Glomerular visceral epithelial cell (primary cell): Measurements from ENCODE around the gene SLC29A2.
"Not testable (repeated sequence)": the region's sequence is repeated elsewhere in the genome, so short reads cannot be mapped to it uniquely, and the experiment has no call there.

Experiments used
- DNase-seq: peaks from one replicate; pipeline ENCODE4 v3.0.0-alpha.2; 2016; ENCODE audit errors: extremely low spot score

Gene SLC29A2

DNA sequence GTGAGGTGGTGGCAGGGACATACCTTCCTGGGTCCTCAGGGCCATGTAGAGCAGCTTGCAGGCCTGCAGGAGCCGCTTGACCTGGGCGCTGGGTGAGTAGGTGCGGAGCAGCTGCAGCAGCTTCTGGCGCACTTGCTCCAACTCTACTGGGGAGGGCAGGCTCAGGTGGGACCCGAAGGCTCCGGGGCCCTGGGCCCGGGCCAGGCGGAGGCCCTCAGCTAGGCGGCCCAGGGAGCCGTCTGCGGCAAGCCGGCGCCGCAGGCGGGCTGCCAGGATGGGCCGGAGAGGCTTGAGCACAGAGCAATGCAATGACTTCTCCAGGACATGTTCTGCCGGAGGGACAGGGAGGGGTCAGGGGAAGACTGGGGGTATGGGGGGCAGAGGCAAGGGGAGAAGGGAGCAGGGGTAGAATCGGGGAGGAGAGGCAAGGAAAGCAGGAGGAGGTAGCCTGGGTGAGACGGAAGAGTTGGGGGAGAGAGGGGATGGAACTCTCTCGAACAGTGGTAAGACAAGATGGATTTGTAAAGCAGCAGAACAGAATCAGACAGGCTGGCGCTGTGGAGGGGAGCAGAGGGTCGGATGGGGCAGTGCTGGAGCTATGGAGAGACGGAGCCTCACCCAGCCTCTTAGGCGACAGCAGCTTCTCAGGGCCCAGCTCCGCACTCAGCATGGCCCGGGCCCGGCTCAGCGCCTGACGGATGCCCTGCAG is 37.5 kb downstream of the SLC29A2 start:
- no peak for DNase-seq

DNA sequence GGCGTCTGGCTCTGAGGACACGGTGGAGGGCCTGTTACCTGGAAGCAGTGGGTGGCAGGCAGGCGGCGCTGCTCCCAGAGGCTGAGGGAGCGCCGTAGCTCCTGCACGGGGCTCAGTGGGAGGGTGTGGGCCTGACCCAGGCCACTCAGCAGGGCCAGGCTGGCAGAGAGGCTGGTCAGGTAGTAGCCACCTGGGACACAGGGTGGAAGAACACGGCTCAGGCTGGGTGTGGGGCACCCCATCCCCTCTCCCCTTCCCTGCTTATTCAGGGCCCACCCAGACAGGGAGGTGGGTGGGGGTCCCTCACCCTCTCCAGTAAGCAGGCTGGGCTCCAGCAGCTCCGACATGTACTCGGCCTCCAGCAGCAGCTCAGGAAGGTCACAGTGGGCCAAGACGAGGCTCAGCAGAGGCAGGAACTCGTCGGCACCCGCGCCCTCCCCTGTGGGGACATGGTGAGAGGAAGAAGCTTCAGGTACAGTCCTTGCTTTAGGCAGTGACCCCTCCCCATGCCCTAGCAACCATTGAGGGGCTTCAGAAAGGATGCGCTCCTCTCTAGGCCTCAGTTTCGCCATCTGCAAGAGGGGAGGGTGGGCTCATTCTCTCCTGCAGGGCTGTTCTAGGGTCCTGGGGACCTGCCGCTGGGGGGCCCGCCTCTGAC is 38.2 kb downstream of the SLC29A2 start:
- no peak for DNase-seq

DNA sequence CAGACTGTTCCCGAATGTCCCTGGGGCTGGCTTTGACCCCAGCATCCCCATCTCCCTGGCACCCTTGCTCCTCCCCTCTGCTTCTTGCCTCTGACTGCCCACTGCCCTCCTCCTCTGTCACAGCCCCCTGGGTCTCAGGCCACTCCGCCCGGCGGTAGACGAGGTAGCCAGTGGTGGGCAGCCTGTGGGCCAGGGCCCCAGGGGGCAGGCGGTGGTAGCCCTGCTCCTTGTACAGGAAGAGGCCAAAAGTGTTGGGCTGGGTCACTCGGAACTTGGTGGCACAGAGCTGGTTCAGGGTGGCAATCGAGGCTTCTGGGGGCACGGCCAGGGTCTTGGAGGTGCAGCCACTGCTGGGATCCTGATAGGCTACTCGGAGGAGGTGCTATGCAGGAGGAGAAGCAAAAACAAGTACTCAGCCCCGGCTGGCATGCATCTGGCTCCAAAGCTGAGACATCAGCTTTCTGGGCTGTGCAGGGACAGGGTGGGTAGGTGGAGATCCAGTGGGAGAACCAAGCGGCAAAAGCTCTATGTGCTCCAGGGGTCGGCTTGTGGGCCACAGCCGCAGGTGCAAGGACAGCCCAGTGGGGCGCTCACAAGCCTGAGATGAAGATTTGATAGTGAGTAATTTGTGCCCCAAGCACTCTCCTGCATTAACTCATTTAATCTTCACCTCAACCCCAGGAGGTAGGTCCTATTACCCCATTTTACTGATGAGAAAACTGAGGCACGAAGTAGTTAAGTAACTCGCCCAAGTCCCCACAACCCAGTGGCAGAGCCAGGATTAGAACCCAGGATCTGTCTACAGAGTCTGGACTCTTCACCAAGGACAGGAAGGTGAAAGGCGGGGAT is 39.0 kb downstream of the SLC29A2 start:
- no peak for DNase-seq

GRCh38 chr11:66331542-66332370 is 39.8 kb downstream of the SLC29A2 start:
- no peak for DNase-seq

DNA sequence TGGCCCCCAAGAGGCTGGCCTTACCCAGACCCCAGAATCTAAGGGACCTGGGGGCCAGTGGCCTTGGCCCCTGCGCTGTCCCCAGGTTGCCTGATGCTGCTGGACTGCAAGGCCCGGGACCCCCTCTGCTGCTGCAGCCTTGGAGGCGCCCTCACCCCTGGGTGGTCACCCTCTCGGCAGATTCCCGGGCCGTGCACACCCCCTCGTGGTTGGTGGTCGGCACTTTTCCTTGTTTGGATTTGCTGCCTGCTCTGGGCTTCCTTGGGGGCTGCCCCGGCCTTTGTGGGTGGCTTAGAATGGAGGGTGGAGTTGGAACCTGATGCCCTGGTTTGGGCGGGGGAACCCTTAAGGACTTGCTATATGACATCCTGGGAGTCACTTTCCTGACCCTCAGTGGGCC is 40.6 kb downstream of the SLC29A2 start:
- DNase-seq, result no peak

GRCh38 chr11:66329165-66329673 is 42.3 kb downstream of the SLC29A2 start:
- DNase-seq, result no peak

DNA sequence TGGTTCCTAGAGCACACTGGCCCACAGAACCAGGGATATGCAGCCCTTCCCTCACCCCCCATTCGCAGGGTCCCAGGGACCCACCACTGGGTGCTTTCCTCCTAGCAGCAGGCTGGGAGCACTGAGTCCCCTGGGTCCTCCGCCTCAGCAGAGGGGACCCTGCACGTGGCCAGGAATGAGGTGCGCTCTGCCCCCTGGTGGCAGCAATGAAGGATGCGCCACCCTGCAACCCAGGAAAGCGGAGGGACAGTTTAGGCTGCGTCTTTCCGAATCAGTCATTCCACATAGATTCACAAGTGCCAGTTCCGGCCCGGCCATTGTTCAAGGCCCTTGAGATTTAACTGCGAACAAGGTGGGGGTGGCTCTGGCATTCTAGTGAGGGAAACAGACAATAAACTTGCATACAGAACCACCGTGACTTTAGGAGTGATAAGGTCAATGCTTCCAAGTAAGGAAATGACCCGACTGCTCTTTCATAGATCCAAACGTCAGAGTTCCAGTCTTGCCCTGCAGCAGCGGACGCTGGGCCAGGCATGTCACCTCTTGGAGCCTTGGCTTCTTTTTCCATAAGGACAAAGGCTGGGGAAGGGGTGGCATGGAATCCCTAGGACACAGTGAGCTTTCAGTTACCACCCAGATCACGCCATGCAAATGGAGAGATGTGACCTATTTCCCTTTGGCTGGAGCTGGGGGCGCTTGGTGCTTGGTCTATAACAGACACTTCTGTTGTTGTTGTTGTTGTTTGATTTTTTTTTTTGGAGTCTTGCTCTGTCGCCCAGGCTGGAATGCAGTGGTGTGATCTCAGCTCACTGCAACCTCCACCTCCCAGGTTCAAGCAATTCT is 43.0 kb downstream of the SLC29A2 start:
- peak; percentile 74 for DNase-seq

- no peak for DNase-seq
Observed at GRCh38 chr11:66328031-66328301, 43.6 kb downstream of the SLC29A2 start.

DNA sequence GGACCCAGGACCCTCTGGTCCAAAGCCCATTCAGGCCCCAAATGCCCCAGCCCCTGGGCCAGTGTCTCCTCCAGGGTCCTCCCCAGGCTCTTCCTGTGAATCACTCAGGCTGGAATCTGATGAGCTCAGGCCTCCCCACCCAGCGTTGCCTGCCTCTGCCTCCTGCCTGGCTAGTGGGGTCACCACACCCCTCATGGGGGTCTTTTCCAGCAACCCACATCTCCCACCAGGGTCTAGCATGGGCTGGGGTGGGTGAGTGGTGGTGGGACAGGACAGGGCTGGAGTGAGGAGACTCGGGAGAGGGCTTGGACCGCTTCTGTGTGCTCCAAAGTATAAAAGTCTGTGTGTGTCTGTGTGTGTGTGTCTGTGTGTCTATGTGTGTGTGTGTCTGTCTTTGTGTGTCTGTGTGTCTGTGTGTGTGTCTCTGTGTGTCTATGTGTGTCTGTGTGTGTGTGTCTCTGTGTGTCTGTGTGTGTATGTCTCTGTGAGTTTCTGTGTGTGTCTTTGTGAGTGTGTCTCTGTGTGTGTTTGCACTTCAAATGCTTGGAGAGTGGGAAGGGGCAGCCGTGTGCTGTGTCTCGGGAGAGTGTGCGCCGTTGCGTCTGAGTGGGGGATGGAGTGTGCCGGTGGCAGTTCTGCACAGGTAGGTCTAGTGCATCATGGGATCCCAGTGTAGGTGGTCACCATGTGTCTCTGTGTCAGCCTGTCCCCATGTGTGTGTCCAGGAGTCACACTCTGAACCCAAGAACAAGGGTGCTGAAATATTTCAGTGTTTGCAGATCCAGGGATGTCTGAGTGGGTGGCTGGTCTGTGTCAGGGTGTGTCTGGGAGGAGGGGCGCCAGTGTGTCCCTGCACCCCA is 44.2 kb downstream of the SLC29A2 start:
- peak; percentile 42 for DNase-seq

DNA sequence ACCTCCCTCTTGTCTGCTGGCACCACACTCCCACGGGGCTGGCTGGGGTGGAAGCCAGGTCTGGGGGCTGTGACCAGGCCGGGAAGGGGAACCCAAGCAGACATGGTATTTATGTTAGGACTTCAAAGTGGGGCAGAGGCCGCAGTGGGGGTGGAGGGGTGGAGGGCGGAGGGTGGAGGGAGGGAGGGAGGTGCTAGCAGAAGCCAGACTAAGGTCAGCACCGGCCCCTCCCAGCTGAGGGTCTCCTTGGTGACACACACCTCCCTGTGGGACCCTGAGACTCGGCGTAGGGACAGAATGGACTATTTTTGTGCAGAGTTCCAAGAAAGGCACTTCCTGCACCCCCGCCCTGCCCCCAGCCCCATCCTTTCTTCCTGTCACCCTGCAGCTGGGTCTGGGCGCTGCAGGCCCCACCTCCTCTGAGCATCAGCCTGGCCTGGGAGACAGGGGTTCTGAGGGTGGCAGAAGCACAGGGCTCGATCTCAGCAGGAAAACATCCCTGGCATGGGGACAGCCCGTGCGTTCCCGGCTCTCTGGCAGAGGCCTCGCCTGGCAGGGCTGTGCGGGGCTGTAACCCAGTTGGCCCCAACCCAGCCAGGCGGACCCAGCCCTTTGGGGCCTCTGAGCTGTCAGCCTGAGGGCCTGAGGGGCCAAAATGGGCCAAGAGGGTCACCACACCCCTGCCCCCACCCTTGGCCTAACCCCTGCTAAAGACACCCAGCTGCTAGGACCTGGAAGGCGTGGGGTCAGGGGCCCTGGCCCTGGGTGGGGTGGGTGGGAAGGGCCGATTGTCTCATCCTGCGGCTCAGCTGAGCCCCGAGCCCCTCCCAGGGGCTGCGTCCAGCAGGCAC is 45.1 kb downstream of the SLC29A2 start:
- peak; percentile 31 for DNase-seq

GRCh38 chr11:66325263-66325671 is 46.3 kb downstream of the SLC29A2 start:
- no peak for DNase-seq

- no peak for DNase-seq
Observed at GRCh38 chr11:66324664-66325063, 46.9 kb downstream of the SLC29A2 start.

- no peak for DNase-seq
Observed at GRCh38 chr11:66323684-66324083, 47.9 kb downstream of the SLC29A2 start.

DNA sequence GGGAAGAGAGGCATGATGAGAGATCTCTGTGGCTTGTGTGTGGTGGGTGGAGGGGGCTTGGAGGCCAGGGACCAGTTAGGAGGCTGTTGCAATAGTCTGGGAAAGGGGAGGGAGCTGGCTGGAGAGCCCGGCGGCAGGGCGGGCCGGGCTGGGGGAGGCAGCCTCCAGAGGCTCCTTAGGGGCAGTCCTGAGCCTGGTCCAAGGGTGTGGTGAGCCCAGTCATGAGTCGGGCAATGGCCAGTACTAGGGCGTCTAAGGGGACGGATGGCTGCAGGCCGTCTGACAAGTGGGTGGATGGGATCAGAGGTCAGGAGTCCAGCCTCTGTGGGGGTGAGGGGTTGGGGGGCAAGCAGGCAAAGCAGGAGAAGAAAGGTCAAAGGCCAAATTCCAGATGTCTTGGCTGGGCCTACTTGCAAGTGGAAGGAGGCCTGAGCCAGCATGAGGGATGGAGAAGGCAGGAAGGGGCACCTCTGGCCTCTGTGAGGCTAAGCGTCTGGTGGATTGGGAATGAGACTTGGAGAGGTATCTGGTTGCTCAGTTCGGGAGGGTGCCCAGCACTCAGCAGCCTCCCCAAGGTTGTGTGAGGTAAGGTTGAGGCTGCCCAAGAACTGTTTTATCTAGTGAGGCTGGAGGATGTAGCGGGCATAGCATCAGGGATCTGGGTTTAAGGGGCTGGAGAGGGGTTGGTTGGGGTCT is 48.7 kb downstream of the SLC29A2 start:
- DNase-seq, result no peak

DNA sequence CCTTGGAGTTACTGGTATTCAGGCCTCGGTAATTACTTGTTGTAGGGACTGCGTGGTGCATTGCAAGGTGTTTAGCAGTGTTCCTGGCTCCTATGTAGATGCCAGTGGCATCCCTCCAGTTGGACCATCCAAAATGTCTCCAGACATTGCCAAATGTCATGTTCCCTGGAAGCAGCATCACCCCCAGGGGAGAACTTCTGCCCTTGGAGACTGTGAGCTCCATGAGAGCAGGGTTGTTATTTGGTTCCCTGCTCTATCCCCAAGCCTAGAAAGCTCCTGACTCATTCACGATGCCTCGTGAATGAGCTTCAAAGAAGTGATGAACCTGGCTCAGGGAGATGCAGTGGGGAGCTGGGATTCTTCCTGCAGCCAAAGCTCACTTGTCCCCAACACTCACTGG is 50.0 kb downstream of the SLC29A2 start:
- DNase-seq, result no peak

GRCh38 chr11:66320748-66321147 is 50.8 kb downstream of the SLC29A2 start:
- not testable (repeated sequence) for DNase-seq

GRCh38 chr11:66320289-66320688 is 51.3 kb downstream of the SLC29A2 start:
- DNase-seq, result not testable (repeated sequence)

- DNase-seq, result no peak
Observed at GRCh38 chr11:66318600-66318970, 53.0 kb downstream of the SLC29A2 start.
